Kidney (tissue), 14 donors: ENCODE results near the gene IQCK. TPM values are rescaled to one million over a fixed set of nuclear protein-coding genes. Genes with fewer than 3 reads are reported as not detected.
"Not testable (repeated sequence)": the region's sequence is repeated elsewhere in the genome, so short reads cannot be mapped to it uniquely, and the experiment has no call there.

Experiments used
- DNase-seq, 5 donors: peaks; one replicate each; pipeline ENCODE4 v3.0.0-alpha.2; 2013 to 2020
- FAIRE-seq: peaks from 2 replicates; lab custom pipeline; 2012; peaks lifted over from hg19 to GRCh38; lab: Jason Lieb, UNC
- H3K27ac ChIP-seq, 2 donors: one replicate each; pipeline ENCODE4 v1.7.0; 2013; ENCODE audit warnings: low read depth in 2 of 2, low read length in 2 of 2, inconsistent platforms in 1 of 2
- H3K27me3 ChIP-seq: one replicate; pipeline ENCODE4 v1.7.1; 2013; ENCODE audit warnings: low read length, inconsistent platforms; ENCODE audit not compliant: control insufficient read depth, insufficient read depth
- H3K36me3 ChIP-seq, 3 donors: one replicate each; pipeline versions ENCODE4 v1.7.0 to v1.7.1; 2013; ENCODE audit warnings: low read length in 3 of 3, control low read depth in 1 of 3, inconsistent platforms in 1 of 3; ENCODE audit not compliant: insufficient read depth in 3 of 3, control insufficient read depth in 2 of 3
- H3K4me1 ChIP-seq, 3 donors: one replicate each; pipeline versions ENCODE4 v1.7.0 to v1.7.1; 2013; ENCODE audit warnings: low read length in 3 of 3, inconsistent platforms in 1 of 3, low read depth in 1 of 3; ENCODE audit not compliant: control insufficient read depth in 2 of 3, insufficient read depth in 2 of 3
- H3K4me3 ChIP-seq, 3 donors: one replicate each; pipeline versions ENCODE4 v1.7.0 to v1.8.1; 2013; ENCODE audit warnings: low read length in 3 of 3, control low read depth in 1 of 3, inconsistent platforms in 1 of 3
- H3K9ac ChIP-seq, 3 donors: one replicate each; pipeline versions ENCODE4 v1.7.0 to v1.7.1; 2013; ENCODE audit warnings: low read length in 3 of 3, control low read depth in 1 of 3, inconsistent platforms in 1 of 3
- H3K9me3 ChIP-seq, 3 donors: one replicate each; pipeline versions ENCODE4 v1.7.0 to v1.7.1; 2013; ENCODE audit warnings: low read length in 3 of 3, control low read depth in 1 of 3, inconsistent platforms in 1 of 3; ENCODE audit not compliant: control insufficient read depth in 2 of 3, insufficient read depth in 1 of 3
- intact Hi-C: fragments of 100-400 bp; cut with DNase I; formaldehyde crosslinking; loops from one replicate; pipeline ENCODE4 v1.11.1; 2022
- polyA plus RNA-seq: library from polyadenylated mRNA; stranded (reverse); fragments of 350-450 nt; fragmentation: Illumina TruSeq; extraction: RNeasy Lipid Tissue Mini Kit (QIAGEN cat#74804); gene quantifications from one replicate; pipeline ENCODE4 v1.2.3, GENCODE V29; 2014; ENCODE audit warnings: low read depth, low replicate concordance; ENCODE audit not compliant: insufficient read depth
- total RNA-seq: library from RNA; stranded (reverse); fragmentation: NEBNext Ultra II Directional; extraction: Animal tissue kit (Norgen Biotek cat#: 25700); gene quantifications from one replicate; pipeline ENCODE4 v1.2.1, GENCODE V29; 2021
- TF ChIP-seq, protein P1 (sequence below): IDR thresholded peaks from 3 replicates; pipeline ENCODE4 v1.5.1; 2012; ENCODE audit warnings: mild to moderate bottlenecking, moderate library complexity, borderline replicate concordance; ENCODE audit not compliant: insufficient read depth; ENCODE audit errors: extremely low read depth
- donor health status: control.
- donor health status: control.
- donor health status: control.
- donor health status: control.
- donor health status: control.
- donor health status: DM: yes; HTN: yes; CAD: no.
- donor health status: Normal renal cell carcinoma (clear cell type).

The IQCK gene
- total and polyA plus RNA-seq, 2 donors from 2014 or later, result 35.4 to 38.1 TPM

DNA sequence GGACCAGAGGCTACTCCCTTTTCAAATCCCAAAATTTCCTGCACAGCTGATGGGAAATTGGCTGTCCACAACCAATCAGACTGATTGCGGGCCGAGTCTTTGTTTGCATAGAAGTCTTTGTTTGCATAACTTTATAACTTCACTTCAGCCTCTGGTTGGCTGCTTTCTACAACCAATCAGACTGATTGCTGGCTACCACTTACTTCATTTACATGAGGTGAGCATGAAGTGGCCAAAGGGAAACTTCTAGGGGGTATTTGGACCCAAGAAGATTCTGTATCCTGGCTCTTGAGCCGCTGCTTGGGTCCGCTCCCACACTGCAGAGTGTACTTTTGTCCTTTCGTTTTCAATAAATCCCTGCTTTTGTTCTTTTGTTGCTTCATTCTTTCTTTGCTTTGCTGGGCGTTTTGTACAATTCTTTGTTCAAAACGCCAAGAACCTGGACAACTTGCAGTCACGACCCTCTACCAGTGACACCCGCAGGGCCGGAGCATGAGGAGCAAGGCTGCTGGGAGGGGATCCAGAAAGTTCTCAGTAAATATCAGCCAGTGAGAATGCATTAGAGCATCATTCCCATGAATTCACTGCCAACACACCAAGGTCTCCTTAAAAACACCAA is 67.5 kb downstream of the IQCK start:
- no peaks in the 10 kb centered on the region for H3K27me3 ChIP-seq
- no peak for DNase-seq
- TF ChIP-seq, protein P1, sequence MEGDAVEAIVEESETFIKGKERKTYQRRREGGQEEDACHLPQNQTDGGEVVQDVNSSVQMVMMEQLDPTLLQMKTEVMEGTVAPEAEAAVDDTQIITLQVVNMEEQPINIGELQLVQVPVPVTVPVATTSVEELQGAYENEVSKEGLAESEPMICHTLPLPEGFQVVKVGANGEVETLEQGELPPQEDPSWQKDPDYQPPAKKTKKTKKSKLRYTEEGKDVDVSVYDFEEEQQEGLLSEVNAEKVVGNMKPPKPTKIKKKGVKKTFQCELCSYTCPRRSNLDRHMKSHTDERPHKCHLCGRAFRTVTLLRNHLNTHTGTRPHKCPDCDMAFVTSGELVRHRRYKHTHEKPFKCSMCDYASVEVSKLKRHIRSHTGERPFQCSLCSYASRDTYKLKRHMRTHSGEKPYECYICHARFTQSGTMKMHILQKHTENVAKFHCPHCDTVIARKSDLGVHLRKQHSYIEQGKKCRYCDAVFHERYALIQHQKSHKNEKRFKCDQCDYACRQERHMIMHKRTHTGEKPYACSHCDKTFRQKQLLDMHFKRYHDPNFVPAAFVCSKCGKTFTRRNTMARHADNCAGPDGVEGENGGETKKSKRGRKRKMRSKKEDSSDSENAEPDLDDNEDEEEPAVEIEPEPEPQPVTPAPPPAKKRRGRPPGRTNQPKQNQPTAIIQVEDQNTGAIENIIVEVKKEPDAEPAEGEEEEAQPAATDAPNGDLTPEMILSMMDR, result no peak
- H3K9me3 ChIP-seq, result no peaks in the 10 kb centered on the region
- no peak overlapping the region for H3K4me3 ChIP-seq
- FAIRE-seq, result no peak
- no peak overlapping the region for H3K27ac ChIP-seq
- peaks cover 0 to 3% (median 0%) of the 10 kb centered on the region in 3 donors for H3K4me1 ChIP-seq
- no peak overlapping the region for H3K9ac ChIP-seq
- intact Hi-C loops, result no loop called here
- H3K36me3 ChIP-seq, result no peaks in the 10 kb centered on the region

GRCh38 chr16:19801369-19801768 is 83.3 kb downstream of the IQCK start:
- DNase-seq, H3K36me3 ChIP-seq, H3K27me3 ChIP-seq: not testable (repeated sequence)

GRCh38 chr16:19801824-19802223 is 83.8 kb downstream of the IQCK start:
- H3K9ac ChIP-seq, H3K36me3 ChIP-seq, H3K27me3 ChIP-seq, H3K27ac ChIP-seq, intact Hi-C loops, DNase-seq, H3K4me3 ChIP-seq, H3K4me1 ChIP-seq, H3K9me3 ChIP-seq, FAIRE-seq: not testable (repeated sequence)

More at GRCh38 chr16:19801369-19801768, 83.3 kb downstream of the IQCK start:
- FAIRE-seq, intact Hi-C loops, H3K4me1 ChIP-seq, H3K9me3 ChIP-seq, H3K4me3 ChIP-seq, H3K9ac ChIP-seq, H3K27ac ChIP-seq: not testable (repeated sequence)

- FAIRE-seq (no peak), DNase-seq (no peak)
- H3K27ac ChIP-seq, result no peak overlapping the region
- intact Hi-C loops, result no loop called here
- peaks cover 0 to 13% (median 10%) of the 10 kb centered on the region in 3 donors for H3K4me1 ChIP-seq
- no peak overlapping the region for H3K4me3 ChIP-seq
- TF ChIP-seq, protein P1, result no peak
- H3K36me3 ChIP-seq, result no peaks in the 10 kb centered on the region
- H3K27me3 ChIP-seq, result no peaks in the 10 kb centered on the region
- no peak overlapping the region for H3K9ac ChIP-seq
- no peaks in the 10 kb centered on the region for H3K9me3 ChIP-seq
Measured at GRCh38 chr16:19802612-19803011, 84.5 kb downstream of the IQCK start.
